Measurements from ENCODE around the gene MAP7D1. TPM values are rescaled to one million over a fixed set of nuclear protein-coding genes. Genes with fewer than 3 reads are reported as not detected.

Gene MAP7D1
- total and polyA plus RNA-seq, 10 of the 15 experiments (the other 5 are each of a cell fraction or from before 2014, with no cell fraction given) = 4.4 to 97.6 (median 24.2) TPM

GRCh38 chr1:36151845-36152203, 4.1 kb upstream of the MAP7D1 start:
- in situ Hi-C loops (cut with MboI) = loop anchor here (5.0 kb wide), 1 partner anchor 135 kb away; no protein-coding TSS in a partner anchor
- 38% methylated on average over 3 of the region's 3 CpGs for WGBS (ENCODE audit: insufficient coverage, insufficient replicate concordance, low lambda C conversion rate, missing lambda C conversion rate)
- CTCF ChIA-PET = interaction anchor here (0.8 to 10.2 kb wide), 6 partner anchors 10 to 267 kb away, joined by 3 to 262 read pairs (median 54); no protein-coding TSS in a partner anchor

More at GRCh38 chr1:36151845-36152203, 4.1 kb upstream of the MAP7D1 start:
- intact Hi-C loops (cut with micrococcal nuclease; ENCODE audit: unreplicated experiment) = loop anchor here (10.0 kb wide), 1 partner anchor 233 kb away; the partner anchor contains the start of gene STK40
- Histone ChIP-seq H3K9ac (ENCODE audit: control insufficient read depth, insufficient read depth, low read length) (0 out of 2 replicates have a peak overlapping the region, but pooled peaks have one; percentile 18), H3K27ac (ENCODE audit: control insufficient read depth, insufficient read depth) (peak overlapping the region; percentile 77), H3K9me3 (replicated peaks; ENCODE audit: control insufficient read depth, insufficient read depth, low read length) (no peaks in the 10 kb centered on the region), H4K20me1 (ENCODE audit: control insufficient read depth, insufficient read depth) (no peaks in the 10 kb centered on the region), H3K36me3 (ENCODE audit: control insufficient read depth in 2 of 2, insufficient read depth in 2 of 2, low read length in 1 of 2) (no peaks in the 10 kb centered on the region), H3K4me2 (ENCODE audit: control insufficient read depth, insufficient read depth) (peak overlapping the region; percentile 65), H3K4me1 (ENCODE audit: control insufficient read depth, insufficient read depth, low read length) (peaks cover 31% of the 10 kb centered on the region), H2AFZ (ENCODE audit: control insufficient read depth, low read depth, low read length) (peak overlapping the region; percentile 56), H3K27me3 (replicated peaks in 1 of 2; ENCODE audit: control insufficient read depth in 2 of 2, insufficient read depth in 2 of 2, low read length in 1 of 2) (no peaks in the 10 kb centered on the region), H3K4me3 (peak overlapping the region; percentile 35; the same call in 1 of the 2 replicates), H3K79me2 (ENCODE audit: control insufficient read depth, insufficient read depth, low read length) (peaks cover 35% of the 10 kb centered on the region)
- SMC1A ChIA-PET (ENCODE audit: uncharacterized antibody, unreplicated experiment) = interaction anchor here (0.8 to 5.9 kb wide), 7 partner anchors 11 to 155 kb away, joined by 3 to 135 read pairs (median 40); partner anchors contain the start of gene THRAP3
- FAIRE-seq = no peak
- DNase-seq (ENCODE audit: low read depth, low spot score) = no peak
- no peak for ATAC-seq
- POLR2A ChIA-PET = interaction anchor here (0.6 to 4.0 kb wide), 6 partner anchors 10 to 234 kb away, joined by 3 to 86 read pairs (median 14); partner anchors contain the start of genes STK40 and THRAP3
- peak; percentile 65 for TF ChIP-seq MEF2B (IDR thresholded peaks at IDR 0.05; ENCODE audit: partially characterized antibody, poor library complexity, severe bottlenecking)
- TF ChIP-seq POLR2AphosphoS5 (IDR thresholded peaks at IDR 0.05; ENCODE audit: low read length) = 0 out of 2 replicates have a peak, but pooled peaks have one; percentile 30
- TF ChIP-seq BACH1 (IDR thresholded peaks at IDR 0.05; ENCODE audit: borderline replicate concordance) = no peak
- peak; percentile 34; the same call in 1 of the 2 replicates for TF ChIP-seq IKZF1 (conservative IDR thresholded peaks at IDR 0.05)
- peak; percentile 42; the same call in 1 of the 2 replicates for TF ChIP-seq EED (IDR thresholded peaks at IDR 0.05; ENCODE audit: low read depth)
- no peak; the same call in 1 of the 2 replicates for TF ChIP-seq DPF2 (IDR thresholded peaks at IDR 0.05)
- TF ChIP-seq CEBPB (IDR thresholded peaks at IDR 0.05; ENCODE audit: borderline replicate concordance in 1 of 2, low read depth in 2 of 2, low read length in 2 of 2) = no peak
- 0 out of 2 replicates have a peak, but pooled peaks have one; percentile 35 for TF ChIP-seq SMARCA5 (IDR thresholded peaks at IDR 0.05)
- TF ChIP-seq CHD2 (IDR thresholded peaks at IDR 0.05; ENCODE audit: borderline replicate concordance, low read depth, low read length) = 0 out of 2 replicates have a peak, but pooled peaks have one; percentile 24
- TF ChIP-seq CBFB (IDR thresholded peaks at IDR 0.05; ENCODE audit: low read depth) = no peak
- no peak for TF ChIP-seq ZBTB40 (IDR thresholded peaks at IDR 0.05; ENCODE audit: borderline replicate concordance)
- TF ChIP-seq POLR2A (IDR thresholded peaks at IDR 0.05; ENCODE audit: low read depth, low read length) = peak; percentile 31; the same call in 1 of the 2 replicates
- no peak for TF ChIP-seq HSF1 (IDR thresholded peaks at IDR 0.05; ENCODE audit: low read depth, low read length)
- no peak for TF ChIP-seq GABPA (IDR thresholded peaks at IDR 0.05; ENCODE audit: low read depth)
- RAD21 ChIA-PET (ENCODE audit: unreplicated experiment) = interaction anchor here (3.2 to 5.5 kb wide), 4 partner anchors 10 to 134 kb away, joined by 54 to 147 read pairs (median 104); partner anchors contain the start of gene THRAP3
- no TSS peak for BruUV-seq (replicated peaks)
